HL-60/S4 treated with retinoic acid at 250 ng/mL for 4 days and 3 days (cell line): Measurements from ENCODE around the gene OGDH.

Experiments
- in situ Hi-C: fragments of 300-500 bp; cut with MboI; formaldehyde crosslinking; loops from 2 replicates; pipeline ENCODE4 v1.7.0; 2022; ENCODE audit warnings: low sequenced_read_pairs

The OGDH gene

GRCh38 chr7:44580945-44581878 lies 25.2 kb upstream of the OGDH start:
- in situ Hi-C loops, result no loop called here

DNA sequence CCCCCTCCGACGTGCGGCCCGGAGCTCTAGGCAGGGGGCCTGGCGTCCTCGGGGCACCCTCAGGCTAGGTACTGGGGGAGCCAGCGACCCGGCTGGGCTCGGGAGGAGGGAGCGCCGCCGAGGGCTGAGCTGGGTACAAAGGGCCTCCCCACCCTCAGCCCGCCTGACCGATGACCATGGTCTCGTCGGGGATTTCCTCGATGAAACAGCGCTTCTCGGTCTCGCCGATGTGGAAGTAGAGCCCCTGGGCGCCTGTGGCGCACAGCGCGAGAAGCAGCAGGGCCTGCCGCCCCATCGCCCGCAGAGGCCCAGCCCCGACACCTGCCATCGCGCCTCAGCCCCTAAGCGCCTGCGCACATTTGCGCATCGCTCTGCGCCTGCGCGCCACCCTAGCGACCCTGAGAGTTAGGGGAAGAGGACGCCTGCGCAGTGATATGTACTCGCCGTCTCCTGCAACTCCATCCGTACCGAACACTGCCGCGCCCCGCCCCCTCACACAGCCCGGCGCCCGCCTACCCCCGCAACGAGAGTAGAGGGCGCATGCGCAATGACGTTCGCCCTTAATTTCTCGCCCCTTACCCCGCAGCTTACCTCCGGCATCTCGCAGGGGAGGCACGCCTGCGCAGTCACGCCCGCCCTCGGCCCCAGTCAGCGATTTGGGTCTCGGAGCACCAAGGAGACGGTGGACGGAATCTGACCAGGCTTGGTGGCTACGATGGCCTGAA lies 24.4 kb upstream of the OGDH start, which contains the start of gene TMED4:
TMED4 (minus strand) TSS at position 353 of the 725 bp plus-strand sequence; CDS start at position 328, 25 bp downstream.
- in situ Hi-C loops, result no loop called here

DNA sequence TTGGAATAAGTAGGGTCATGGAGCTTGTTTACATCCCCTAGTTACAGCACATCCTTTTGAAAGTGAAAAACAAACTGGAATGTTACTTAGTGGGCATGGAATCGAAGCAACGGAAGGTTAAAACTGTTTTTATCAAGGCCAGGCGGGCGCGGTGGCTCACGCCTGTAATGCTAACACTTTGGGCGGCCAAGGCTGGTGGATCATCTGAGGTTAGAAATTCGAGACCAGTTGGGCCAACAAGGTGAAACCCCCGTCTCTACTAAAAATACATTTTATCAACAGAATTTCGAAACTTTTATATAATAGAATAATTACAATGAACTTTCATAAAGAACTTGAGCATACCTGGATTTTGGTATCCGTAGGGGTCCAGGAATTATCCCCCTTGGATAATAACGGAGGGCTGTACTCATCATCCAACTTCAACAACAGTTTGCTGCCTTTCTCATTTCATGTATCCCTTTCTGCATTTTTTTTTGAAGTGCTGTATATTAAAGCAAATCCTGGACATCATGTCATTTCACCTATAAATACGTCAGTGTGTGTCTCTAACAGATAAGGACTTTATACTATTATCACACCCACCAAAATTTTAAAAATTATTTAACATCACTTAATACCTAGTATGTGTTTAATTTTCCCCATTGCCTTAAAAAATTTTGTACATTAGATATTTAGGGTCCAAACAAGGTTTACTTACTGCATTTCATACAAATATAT lies 23.1 kb upstream of the OGDH start:
- in situ Hi-C loops, result no loop called here

DNA sequence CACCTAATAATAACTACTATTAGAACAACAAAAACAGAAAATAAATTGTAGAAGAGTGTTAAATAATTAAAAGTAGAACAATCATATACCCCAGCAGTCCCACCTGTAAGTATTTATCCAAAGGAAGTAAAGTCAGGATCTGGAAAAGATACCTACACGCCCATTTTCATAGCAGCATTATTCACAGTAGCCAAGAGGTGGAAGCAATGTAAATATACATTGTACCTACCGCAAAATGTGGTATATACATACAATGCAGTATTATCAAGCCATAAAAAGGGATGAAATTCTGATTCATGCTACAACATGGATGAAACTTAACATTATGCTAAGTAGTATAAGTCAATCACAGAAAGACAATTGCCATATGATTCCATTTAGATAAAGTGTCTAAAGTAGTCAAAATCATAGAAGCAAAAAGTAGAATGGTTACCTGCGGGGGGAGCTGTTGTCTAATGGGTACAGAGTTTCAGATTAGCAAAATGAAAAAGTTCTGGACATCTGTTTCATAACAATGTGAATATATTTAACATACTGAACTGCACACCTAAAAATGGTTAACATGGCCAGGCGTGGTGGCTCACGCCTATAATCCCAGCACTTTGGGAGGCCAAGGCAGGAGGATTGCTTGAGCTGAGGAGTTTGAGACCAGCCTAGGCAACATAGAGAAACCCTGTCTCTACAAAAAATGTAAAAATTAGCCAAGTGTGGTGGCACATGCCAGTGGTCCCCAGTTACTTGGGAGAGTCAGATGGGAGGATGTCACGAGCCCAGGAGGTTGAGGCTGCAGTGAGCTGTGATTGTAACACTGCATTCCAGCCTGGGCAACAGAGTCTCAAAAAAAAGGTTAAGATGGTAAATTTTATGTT lies 18.4 kb upstream of the OGDH start:
- in situ Hi-C loops, result no loop called here

DNA sequence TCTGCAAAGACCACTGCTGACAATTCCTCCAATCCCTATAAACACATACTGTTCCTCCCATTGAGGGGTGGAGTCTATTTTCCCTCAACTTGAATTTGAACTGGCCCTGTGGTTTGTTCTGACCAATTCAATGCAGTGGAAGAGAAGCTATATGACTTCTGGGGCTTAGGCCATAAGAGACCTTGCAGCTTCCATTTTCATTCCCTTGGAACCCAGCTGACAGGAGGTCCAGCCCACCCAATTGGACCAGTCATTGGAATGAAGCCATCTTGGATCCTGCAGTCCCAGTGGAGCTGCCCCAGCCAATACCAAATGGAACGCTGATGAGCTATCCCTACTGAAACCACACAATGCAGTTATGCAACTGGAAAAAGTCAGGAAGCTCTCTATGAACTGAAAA lies 15.5 kb upstream of the OGDH start:
- in situ Hi-C loops, result loop anchor here (5.0 to 10.0 kb wide), 2 partner anchors 331 to 544 kb away; no protein-coding TSS in a partner anchor

GRCh38 chr7:44595934-44596635 lies 10.3 kb upstream of the OGDH start:
- in situ Hi-C loops, result loop anchor here (10.0 kb wide), 1 partner anchor 539 kb away; no protein-coding TSS in a partner anchor

DNA sequence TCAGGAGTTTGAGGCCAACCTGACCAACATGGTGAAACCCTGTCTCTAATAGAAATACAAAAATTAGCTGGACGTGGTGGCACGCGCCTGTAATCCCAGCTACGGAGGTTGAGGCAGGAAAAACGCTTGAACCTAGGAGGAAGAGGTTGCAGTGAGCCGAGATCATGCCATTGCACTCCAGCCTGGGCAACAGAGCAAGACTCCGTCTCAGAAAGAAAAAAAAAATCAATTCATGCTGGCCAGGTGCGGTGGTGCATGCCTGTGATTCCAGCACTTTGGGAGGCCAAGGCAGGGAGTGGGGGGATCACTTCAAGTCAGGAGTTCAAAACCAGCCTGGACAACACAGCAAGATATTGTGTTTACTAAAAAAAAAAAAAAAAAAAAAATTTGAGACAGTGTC lies 9.2 kb upstream of the OGDH start:
- in situ Hi-C loops, result loop anchor here (10.0 kb wide), 1 partner anchor 538 kb away; no protein-coding TSS in a partner anchor

DNA sequence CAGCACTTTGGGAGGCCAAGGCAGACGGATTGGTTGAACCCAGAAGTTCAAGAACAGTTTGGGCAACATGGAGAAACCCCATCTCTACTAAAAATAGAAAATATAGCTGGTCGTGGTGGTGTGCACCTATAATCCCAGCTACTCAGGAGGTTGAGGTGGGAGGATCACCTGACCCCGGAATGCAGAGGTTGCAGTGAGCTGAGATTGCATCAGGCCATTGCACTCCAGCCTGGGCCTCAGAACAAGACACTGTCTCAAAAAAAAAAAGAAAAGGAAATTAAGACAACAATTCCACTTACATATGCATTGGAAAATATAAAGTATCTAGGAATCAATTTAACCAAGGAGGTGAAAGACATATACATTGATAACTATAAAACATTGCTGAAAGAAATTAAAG lies 7.2 kb upstream of the OGDH start:
- in situ Hi-C loops, result loop anchor here (10.0 kb wide), 1 partner anchor 536 kb away; no protein-coding TSS in a partner anchor

GRCh38 chr7:44602576-44602910 lies 3.9 kb upstream of the OGDH start:
- in situ Hi-C loops, result no loop called here

DNA sequence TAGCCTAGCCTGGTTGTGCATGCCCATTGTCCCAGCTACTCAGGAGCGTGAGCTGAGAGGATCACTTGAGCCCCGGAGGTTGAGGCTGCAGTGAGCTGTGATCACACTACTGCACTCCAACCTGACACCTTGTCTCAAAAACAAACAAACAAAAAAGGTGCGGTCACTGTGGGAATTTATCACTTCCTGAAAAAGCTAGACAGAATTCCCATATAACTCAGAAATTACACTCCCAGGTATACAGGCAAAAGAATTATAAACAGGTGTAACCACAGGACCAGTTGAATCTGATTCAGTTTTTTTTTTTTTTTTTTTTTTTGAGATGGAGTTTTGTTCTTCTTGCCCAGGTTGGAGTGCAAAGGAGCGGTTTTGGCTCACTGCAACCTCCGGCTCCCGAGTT lies 3.2 kb upstream of the OGDH start:
- in situ Hi-C loops, result no loop called here

DNA sequence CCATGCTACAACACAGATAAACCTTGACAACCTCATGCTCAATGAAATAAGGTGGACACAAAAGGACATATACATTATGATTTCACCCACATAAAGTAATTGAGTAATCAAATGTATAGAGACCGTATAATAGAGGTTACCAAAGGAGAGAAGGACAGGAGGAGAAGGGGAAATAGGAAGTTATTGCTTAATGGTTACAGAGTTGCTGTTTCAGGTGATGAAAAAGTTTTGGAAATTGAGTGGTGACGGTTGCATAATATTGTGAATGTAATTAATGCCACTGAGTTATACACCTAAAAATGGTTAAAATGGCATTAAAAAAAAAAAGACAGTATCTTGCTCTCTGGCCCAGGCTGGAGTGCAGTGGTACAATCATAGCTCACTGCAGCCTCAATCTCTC lies 1.5 kb upstream of the OGDH start:
- in situ Hi-C loops, result no loop called here

DNA sequence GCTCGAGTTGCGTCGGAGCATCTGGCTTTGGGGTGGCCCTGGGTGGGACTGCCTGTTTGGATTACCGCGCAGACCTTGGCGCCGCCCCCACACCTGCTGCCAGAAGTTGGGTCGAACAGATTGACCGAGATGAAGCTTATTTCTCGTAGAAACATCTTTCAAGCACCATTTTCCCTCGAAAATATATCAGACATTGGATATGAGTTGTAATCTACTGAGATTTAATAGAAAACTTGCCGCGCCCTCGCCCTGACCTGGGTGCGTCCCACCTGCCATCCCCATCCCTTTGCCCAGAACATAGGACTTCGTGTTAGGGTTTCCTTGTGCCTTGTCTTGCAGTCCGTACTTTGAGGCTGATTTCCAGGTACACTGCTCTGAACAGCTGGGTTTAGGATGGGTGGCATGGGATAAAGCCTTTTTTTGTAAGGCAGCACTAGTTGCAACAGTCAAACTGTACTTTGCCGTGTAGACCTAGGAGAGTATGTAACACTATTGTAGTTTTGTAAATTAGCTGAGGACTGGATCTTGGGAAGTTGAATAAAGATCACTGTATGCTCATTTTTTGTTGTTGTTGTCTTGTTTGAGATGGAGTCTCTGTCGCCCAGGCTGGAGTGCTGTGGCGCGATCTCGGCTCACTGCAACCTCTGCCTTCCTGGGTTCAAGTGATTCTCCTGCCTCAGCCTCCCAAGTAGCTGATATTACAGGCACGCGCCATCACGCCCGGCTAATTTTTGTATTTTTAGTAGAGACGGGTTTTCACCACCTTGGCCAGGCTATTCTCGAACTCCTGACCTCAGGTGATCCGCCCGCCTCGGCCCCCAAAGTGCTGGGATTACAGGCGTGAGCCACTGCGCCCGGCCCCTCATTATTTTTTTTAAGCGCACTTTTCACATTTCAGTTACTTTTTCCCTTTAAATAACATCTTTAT lies 978 bp downstream of the OGDH start:
- in situ Hi-C loops, result no loop called here

DNA sequence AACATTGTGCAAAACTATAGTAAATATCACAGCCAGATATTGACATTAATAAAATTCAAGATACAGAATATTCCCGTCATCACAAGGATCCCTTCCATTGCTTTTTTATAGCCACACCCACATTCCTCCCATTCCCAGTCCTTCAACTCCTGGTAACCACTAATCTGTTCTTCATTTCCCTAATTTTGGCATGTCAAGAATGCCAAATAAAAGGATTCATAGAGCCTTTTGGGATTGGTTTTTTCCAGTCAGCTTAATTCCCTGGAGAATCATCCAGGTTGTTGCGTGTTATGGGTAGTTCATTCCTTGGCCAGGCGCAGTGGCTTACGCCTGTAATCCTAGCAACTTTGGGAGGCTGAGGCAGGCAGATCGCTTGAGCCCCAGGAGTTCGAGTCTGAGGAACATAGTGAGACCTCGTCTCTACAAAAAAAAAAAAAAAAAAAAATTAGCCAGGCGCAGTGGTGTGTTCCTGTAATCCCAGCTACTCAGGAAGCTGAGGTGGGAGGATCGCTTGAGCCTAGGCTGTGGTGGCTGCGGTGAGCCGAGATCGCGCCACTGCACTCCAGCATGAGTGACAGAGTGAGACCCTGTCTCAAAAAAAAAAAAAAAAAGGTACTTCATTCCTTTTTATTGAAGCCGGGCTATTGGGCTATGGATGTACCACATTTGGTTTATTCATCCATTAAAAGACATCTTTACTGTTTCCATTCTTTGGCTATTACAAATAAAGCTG lies 2.7 kb downstream of the OGDH start:
- in situ Hi-C loops, result no loop called here

DNA sequence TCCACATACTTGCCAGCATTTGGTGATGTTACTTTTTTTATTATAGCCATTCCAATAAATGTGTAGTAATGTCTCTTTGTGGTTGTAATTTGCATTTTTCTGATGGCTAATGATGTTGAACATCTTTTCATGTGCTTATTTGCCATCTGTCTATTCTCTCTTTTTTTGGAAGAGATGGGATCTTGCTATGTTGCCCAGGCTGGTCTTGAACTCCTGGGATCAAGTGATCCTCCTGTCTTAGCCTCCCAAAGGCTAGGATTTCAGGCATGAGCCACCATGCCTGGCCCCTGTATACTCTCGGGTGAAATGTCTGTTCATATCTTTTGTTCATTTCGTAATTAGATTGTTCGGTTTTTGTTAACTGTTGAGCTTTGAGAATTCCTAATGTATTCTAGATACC lies 3.4 kb downstream of the OGDH start:
- in situ Hi-C loops, result no loop called here

DNA sequence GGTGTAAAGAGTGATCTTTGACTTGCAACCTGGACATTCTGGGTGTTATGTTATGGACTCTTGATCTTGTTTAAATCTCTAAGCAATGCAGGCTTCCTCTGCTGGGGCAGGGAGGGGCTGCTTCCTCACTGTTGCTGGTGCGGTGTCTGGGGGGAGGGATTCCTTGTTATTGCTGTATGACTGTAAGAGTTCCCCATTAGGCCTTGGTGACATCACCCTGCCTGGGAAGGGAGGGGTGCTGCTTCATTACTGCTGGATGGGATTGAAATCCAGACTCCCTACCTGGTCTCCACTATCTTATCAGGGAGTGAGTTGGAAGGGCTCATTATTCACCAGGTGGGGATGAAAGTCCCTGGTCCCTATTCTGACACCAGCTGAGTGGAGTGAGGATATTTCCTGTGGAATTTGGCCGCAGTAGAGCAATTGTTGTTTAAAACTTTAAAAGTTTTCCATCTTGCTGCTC lies 8.8 kb downstream of the OGDH start:
- in situ Hi-C loops, result no loop called here

DNA sequence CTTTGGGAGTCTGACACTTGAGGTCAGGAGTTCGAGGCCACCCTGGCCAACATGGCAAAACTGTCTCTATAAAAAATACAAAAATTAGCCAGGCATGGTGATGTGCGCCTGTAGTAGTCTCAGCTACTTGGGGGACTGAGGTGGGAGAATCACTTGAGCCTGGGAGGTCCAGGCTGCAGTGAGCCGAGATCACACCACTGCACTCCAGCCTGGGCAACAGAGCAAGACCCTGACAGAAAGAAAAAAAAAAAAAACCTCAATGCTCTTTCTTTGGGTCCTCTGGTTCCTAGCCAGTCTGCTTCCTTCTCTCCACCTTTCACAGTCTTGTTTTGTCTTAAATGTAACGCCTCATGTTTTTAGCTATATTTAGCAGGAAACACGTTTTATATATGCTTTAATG lies 9.4 kb downstream of the OGDH start:
- in situ Hi-C loops, result no loop called here

- in situ Hi-C loops, result no loop called here
Measured at GRCh38 chr7:44616545-44616944, 10.1 kb downstream of the OGDH start.
